HEK293 (cell line): ENCODE data around the gene AUH.

Source experiments
- CTCF ChIA-PET: fragments of 350-600 bp; formaldehyde crosslinking; extraction: SDS; loops from one replicate; lab custom pipeline; 2021; ENCODE audit warnings: antibody characterized with exemption; lab: Yijun Ruan, JAX
- POLR2A ChIA-PET: fragments of 300-600 bp; formaldehyde crosslinking; extraction: SDS; loops from one replicate; lab custom pipeline; 2020; ENCODE audit warnings: antibody characterized with exemption, inconsistent platforms; lab: Yijun Ruan, JAX
- H3K27ac ChIP-seq: fragments of 200-500 bp; sonication (Bioruptor generic); 2 replicates; pipeline ENCODE4 v1.5.1; 2014; ENCODE audit warnings: low read depth, low read length, control low read depth, inconsistent platforms; ENCODE audit errors: extremely low read depth
- H3K36me3 ChIP-seq, 2 experiments: fragments of 200-500 bp in 1 of 2; sonication (Bioruptor generic) in 1 of 2; 1 replicate in 1 of 2; 2 replicates in 1 of 2; pipeline ENCODE4 v1.5.1; 2014 to 2017; ENCODE audit warnings: inconsistent platforms in 2 of 2, low read length in 2 of 2; ENCODE audit not compliant: control insufficient read depth in 2 of 2, insufficient read depth in 1 of 2
- H3K4me1 ChIP-seq: fragments of 200-500 bp; sonication (Bioruptor generic); 2 replicates; pipeline ENCODE4 v1.5.1; 2014; ENCODE audit warnings: mild to moderate bottlenecking, low read length, inconsistent platforms; ENCODE audit not compliant: control insufficient read depth, insufficient read depth
- H3K4me3 ChIP-seq: 2 replicates; pipeline ENCODE4 v1.5.1; 2011; ENCODE audit warnings: low read depth, mild to moderate bottlenecking, control low read depth, low read length, moderate library complexity
- H3K9me3 ChIP-seq: fragments of 200-500 bp; sonication (Bioruptor generic); 2 replicates; pipeline ENCODE4 v1.5.1; 2014; ENCODE audit warnings: low read depth, low read length, inconsistent platforms; ENCODE audit not compliant: control insufficient read depth, insufficient read depth
- BCL11B ChIP-seq: fragments of 450-650 bp; formaldehyde crosslinking; IDR thresholded peaks from 2 replicates; pipeline ENCODE4 v1.5.1; 2016; ENCODE audit warnings: low read depth, missing biosample characterization, missing genetic modification characterization
- KLF10 ChIP-seq: fragments of 450-650 bp; IDR thresholded peaks from 2 replicates; pipeline ENCODE4 v1.5.1; 2018; ENCODE audit warnings: missing biosample characterization, mild to moderate bottlenecking, missing genetic modification characterization
- TRIM28 ChIP-seq: IDR thresholded peaks from 2 replicates; pipeline ENCODE4 v1.6.1; 2011; ENCODE audit warnings: low read length, control low read depth, borderline replicate concordance
- ZBTB44 ChIP-seq: fragments of 450-650 bp; IDR thresholded peaks from 2 replicates; pipeline ENCODE4 v1.5.1; 2018; ENCODE audit warnings: missing biosample characterization, mild to moderate bottlenecking, missing genetic modification characterization
- ZBTB8A ChIP-seq: fragments of 450-650 bp; formaldehyde crosslinking; IDR thresholded peaks from 2 replicates; pipeline ENCODE4 v1.5.1; 2016; ENCODE audit warnings: missing biosample characterization, missing genetic modification characterization
- ZFP37 ChIP-seq: fragments of 450-650 bp; formaldehyde crosslinking; IDR thresholded peaks from 2 replicates; pipeline ENCODE4 v1.5.1; 2016; ENCODE audit warnings: missing biosample characterization, missing genetic modification characterization
- ZNF148 ChIP-seq: fragments of 450-650 bp; formaldehyde crosslinking; IDR thresholded peaks from 2 replicates; pipeline ENCODE4 v1.5.0; 2017; ENCODE audit warnings: missing biosample characterization, missing genetic modification characterization, borderline replicate concordance
- ZNF174 ChIP-seq: fragments of 450-650 bp; formaldehyde crosslinking; IDR thresholded peaks from 2 replicates; pipeline ENCODE4 v1.5.0; 2017; ENCODE audit warnings: missing biosample characterization, mild to moderate bottlenecking, missing genetic modification characterization
- ZNF280C ChIP-seq: fragments of 450-650 bp; formaldehyde crosslinking; IDR thresholded peaks from 2 replicates; pipeline ENCODE4 v1.5.1; 2016; ENCODE audit warnings: missing biosample characterization, missing genetic modification characterization
- ZNF529 ChIP-seq: fragments of 450-650 bp; formaldehyde crosslinking; IDR thresholded peaks from 2 replicates; pipeline ENCODE4 v1.5.1; 2017; ENCODE audit warnings: missing genetic modification characterization, missing biosample characterization; ENCODE audit not compliant: insufficient replicate concordance
- ZNF596 ChIP-seq: fragments of 450-650 bp; IDR thresholded peaks from 2 replicates; pipeline ENCODE4 v1.5.0; 2018; ENCODE audit warnings: missing biosample characterization, mild to moderate bottlenecking, missing genetic modification characterization, moderate library complexity
- ZNF670 ChIP-seq: fragments of 450-650 bp; formaldehyde crosslinking; IDR thresholded peaks from 2 replicates; pipeline ENCODE4 v1.5.1; 2016; ENCODE audit warnings: missing biosample characterization, missing genetic modification characterization, low read depth
- ZNF704 ChIP-seq: fragments of 450-650 bp; formaldehyde crosslinking; IDR thresholded peaks from 2 replicates; pipeline ENCODE4 v1.5.1; 2016; ENCODE audit warnings: missing biosample characterization, missing genetic modification characterization
- ZNF792 ChIP-seq: fragments of 450-650 bp; formaldehyde crosslinking; IDR thresholded peaks from 2 replicates; pipeline ENCODE4 v1.5.1; 2016; ENCODE audit warnings: missing biosample characterization, missing genetic modification characterization
- ZSCAN23 ChIP-seq: fragments of 450-650 bp; formaldehyde crosslinking; IDR thresholded peaks from 2 replicates; pipeline ENCODE4 v1.5.1; 2016; ENCODE audit warnings: missing biosample characterization, missing genetic modification characterization
- ZXDB ChIP-seq: fragments of 450-650 bp; formaldehyde crosslinking; IDR thresholded peaks from 2 replicates; pipeline ENCODE4 v1.5.1; 2016; ENCODE audit warnings: missing biosample characterization, missing genetic modification characterization

The AUH gene

GRCh38 chr9:91282292-91282691 is 79.4 kb downstream of the AUH start (continued):
- TF ChIP-seq ZXDB (no peak), ZBTB44 (tag by site-specific recombination) (no peak), BCL11B (tag by site-specific recombination) (no peak), ZNF148 (no peak), KLF10 (tag by site-specific recombination) (no peak), ZNF670 (tag by site-specific recombination) (no peak), TRIM28 (no peak)

- ChIA-PET CTCF (interaction anchor here (0.6 to 1.4 kb wide), 2 partner anchors 10 to 124 kb away, joined by 3 read pairs; no protein-coding TSS in a partner anchor), POLR2A (no interaction called here)
- Histone ChIP-seq H3K4me1 (no peaks in the 10 kb centered on the region), H3K36me3 (no peaks in the 10 kb centered on the region), H3K9me3 (no peaks in the 10 kb centered on the region), H3K4me3 (no peak overlapping the region), H3K27ac (no peak overlapping the region)
- no peak for TF ChIP-seq ZNF174
- TF ChIP-seq ZFP37 (tag by site-specific recombination): no peak
- TF ChIP-seq ZBTB8A (tag by site-specific recombination): no peak
- TF ChIP-seq ZNF704 (tag by site-specific recombination): no peak
- TF ChIP-seq ZNF792 (tag by site-specific recombination): no peak
- TF ChIP-seq ZNF596 (tag by site-specific recombination): no peak
- TF ChIP-seq ZNF529 (tag by site-specific recombination): no peak
- TF ChIP-seq ZNF280C (tag by site-specific recombination): no peak
- TF ChIP-seq ZSCAN23: no peak
These were observed 82.2 kb downstream of the AUH start for GRCh38 chr9:91279296-91280204.
